HepG2 (cell line): ENCODE data around the gene TXNIP. TPM values are rescaled to one million over a fixed set of nuclear protein-coding genes. Genes with fewer than 3 reads are reported as not detected.

Experiments used
- ATAC-seq: fragments of 200-7000 bp; cut with Tn5 transposase; 3 replicates; pipeline ENCODE4 v1.9.1; 2020; ENCODE audit warnings: mild to moderate bottlenecking, moderate library complexity
- BruUV-seq: library from RNA; stranded (reverse); fragments of 400-500 nt; replicated peaks from 2 replicates; lab custom pipeline; 2021; lab: Mats Ljungman, UMichigan
- CTCF ChIA-PET: fragments of 300-600 bp; formaldehyde crosslinking; extraction: SDS; loops from one replicate; lab custom pipeline; 2021; ENCODE audit warnings: low total read pairs, inconsistent platforms, low intra/inter-chr PET ratio; lab: Yijun Ruan, JAX
- POLR2A ChIA-PET: fragments of 350-600 bp; sonication (Branson Sonifier 250); formaldehyde crosslinking; loops from one replicate; lab custom pipeline; 2020; ENCODE audit warnings: antibody characterized with exemption, inconsistent platforms; lab: Yijun Ruan, JAX
- DNase-seq: peaks from one replicate; pipeline ENCODE4 v3.0.0-alpha.2; 2015; ENCODE audit warnings: low spot score
- FAIRE-seq: peaks from 3 replicates; lab custom pipeline; 2011; peaks lifted over from hg19 to GRCh38; lab: Jason Lieb, UNC
- H2AFZ ChIP-seq: one replicate; pipeline ENCODE4 v1.6.1; 2011; ENCODE audit warnings: low read length, inconsistent platforms
- H3K27ac ChIP-seq: fragments of 300-600 bp; 3 replicates; pipeline ENCODE4 v1.8.0; 2011; ENCODE audit warnings: mixed run types, mild to moderate bottlenecking, mixed read lengths, low read length, inconsistent platforms; ENCODE audit not compliant: insufficient read depth; ENCODE audit errors: extremely low read length
- H3K27me3 ChIP-seq, 2 experiments: fragments of 200-600 bp in 1 of 2; 2 replicates in 1 of 2; 3 replicates in 1 of 2; pipeline versions ENCODE4 v1.6.0 to v1.8.0; 2011; ENCODE audit warnings: low read length in 2 of 2, mild to moderate bottlenecking in 2 of 2, moderate library complexity in 2 of 2, inconsistent platforms in 1 of 2; ENCODE audit not compliant: insufficient read depth in 2 of 2, control insufficient read depth in 1 of 2
- H3K36me3 ChIP-seq, 2 experiments: fragments of 200-600 bp in 1 of 2; replicated peaks in 1 of 2; 2 replicates in 1 of 2; 3 replicates in 1 of 2; pipeline versions ENCODE4 v1.5.1 to v1.8.0; 2011; ENCODE audit warnings: low read length in 2 of 2, inconsistent platforms in 1 of 2; ENCODE audit not compliant: insufficient read depth in 2 of 2, control insufficient read depth in 1 of 2
- H3K4me1 ChIP-seq: 2 replicates; pipeline ENCODE4 v1.5.1; 2012; ENCODE audit warnings: low read length, inconsistent platforms; ENCODE audit not compliant: insufficient read depth
- H3K4me2 ChIP-seq: 2 replicates; pipeline ENCODE4 v1.6.0; 2011; ENCODE audit warnings: low read depth, low read length, inconsistent platforms
- H3K4me3 ChIP-seq, 3 experiments: fragments of 200-600 bp in 1 of 3; sonication (generic), shearing (Covaris generic) in 1 of 3; replicated peaks in 1 of 3; 2 replicates each; pipeline ENCODE4 v1.5.1; 2011 to 2016; ENCODE audit warnings: low read length in 3 of 3, inconsistent platforms in 2 of 3, low read depth in 2 of 3, mild to moderate bottlenecking in 2 of 3, control low read depth in 1 of 3, mixed read lengths in 1 of 3; ENCODE audit not compliant: insufficient read depth in 1 of 3
- H3K79me2 ChIP-seq: one replicate; pipeline ENCODE4 v1.6.1; 2011; ENCODE audit warnings: low read length, inconsistent platforms; ENCODE audit not compliant: insufficient read depth
- H3K9ac ChIP-seq: 2 replicates; pipeline ENCODE4 v1.6.0; 2011; ENCODE audit warnings: mild to moderate bottlenecking, low read depth, low read length, inconsistent platforms; ENCODE audit not compliant: insufficient read depth
- H3K9me3 ChIP-seq: 2 replicates; pipeline ENCODE4 v1.5.1; 2012; ENCODE audit warnings: mild to moderate bottlenecking, low read length
- H4K20me1 ChIP-seq: 2 replicates; pipeline ENCODE4 v1.6.0; 2011; ENCODE audit warnings: inconsistent platforms, mild to moderate bottlenecking, low read length, moderate library complexity; ENCODE audit not compliant: insufficient read depth
- DMTF1 ChIP-seq: sonication (generic); formaldehyde crosslinking; IDR thresholded peaks from 2 replicates; pipeline ENCODE4 v1.4.0; 2020; ENCODE audit warnings: mild to moderate bottlenecking, missing genetic modification reagents
- HNRNPLL ChIP-seq: fragments of 200-400 bp; formaldehyde crosslinking; IDR thresholded peaks from 2 replicates; pipeline ENCODE4 v1.6.1; 2017; ENCODE audit warnings: mild to moderate bottlenecking, low read depth, low read length; ENCODE audit not compliant: poor library complexity, severe bottlenecking
- HOXA5 ChIP-seq: sonication (generic); formaldehyde crosslinking; IDR thresholded peaks from 2 replicates; pipeline ENCODE4 v1.4.0; 2020; ENCODE audit warnings: missing genetic modification reagents
- RORA ChIP-seq: sonication (generic); formaldehyde crosslinking; IDR thresholded peaks from 2 replicates; pipeline ENCODE4 v1.5.0; 2020; ENCODE audit warnings: mild to moderate bottlenecking, missing genetic modification reagents, moderate library complexity
- SMAD9 ChIP-seq: sonication (generic); formaldehyde crosslinking; IDR thresholded peaks from 2 replicates; pipeline ENCODE4 v1.5.1; 2020; ENCODE audit warnings: mild to moderate bottlenecking, missing genetic modification reagents
- STAG1 ChIP-seq: sonication (generic); formaldehyde crosslinking; IDR thresholded peaks from 2 replicates; pipeline ENCODE4 v1.4.0; 2020; ENCODE audit warnings: missing genetic modification reagents
- ZNF20 ChIP-seq: sonication (generic); formaldehyde crosslinking; IDR thresholded peaks from 2 replicates; pipeline ENCODE4 v1.4.0; 2020; ENCODE audit warnings: mild to moderate bottlenecking, moderate library complexity, missing genetic modification reagents
- ZSCAN31 ChIP-seq: sonication (generic); formaldehyde crosslinking; IDR thresholded peaks from 2 replicates; pipeline ENCODE4 v1.5.0; 2020; ENCODE audit warnings: low read depth, mild to moderate bottlenecking, missing genetic modification reagents
- in situ Hi-C: cut with HindIII; loops from 2 replicates; pipeline ENCODE4 v1.10.0; 2017; ENCODE audit warnings: low pct_unique_long_range_greater_than_20kb; ENCODE audit not compliant: extremely low pct_ligation_motif_present
- intact Hi-C: fragments of 100-400 bp; cut with micrococcal nuclease; formaldehyde crosslinking; loops from one replicate; pipeline ENCODE4 v1.10.0; 2022; ENCODE audit not compliant: unreplicated experiment
- polyA plus RNA-seq, 8 experiments: library from polyadenylated mRNA; depleted of rRNA in 3 of 8; stranded (reverse) in 7 of 8; unstranded in 1 of 8; fragments of >200 nt; fragmentation: Illumina TruSeq in 4 of 8; extraction: Trizol in 4 of 8; gene quantifications; 2 replicates each; pipeline versions ENCODE4 v1.2.1 to v1.2.3, GENCODE V29; 2011 to 2016; ENCODE audit warnings: low read depth in 4 of 8, missing spikeins in 1 of 8, mixed read lengths in 1 of 8; ENCODE audit not compliant: insufficient read depth in 1 of 8
- total RNA-seq, 5 experiments: library from RNA; depleted of rRNA; stranded (reverse); fragments of >200 nt; fragmentation: Illumina TruSeq; extraction: Trizol; gene quantifications; 2 replicates each; pipeline ENCODE4 v1.2.3, GENCODE V29; 2016; ENCODE audit warnings: low read depth in 1 of 5
- TF ChIP-seq, protein P1 (sequence below): sonication (generic); formaldehyde crosslinking; IDR thresholded peaks from 2 replicates; pipeline ENCODE4 v1.4.0; 2020; ENCODE audit warnings: mild to moderate bottlenecking, missing genetic modification reagents, borderline replicate concordance

The TXNIP gene
- total and polyA plus RNA-seq, 2 of the 13 experiments (the other 11 are each of a cell fraction or from before 2014, with no cell fraction given) = 24.4 to 237 TPM

GRCh38 chr1:146031476-146031875, 35.1 kb upstream of the TXNIP start:
- intact Hi-C loops (no loop called here), in situ Hi-C loops (no loop called here)
- POLR2A ChIA-PET = interaction anchor here (1.6 to 9.1 kb wide), 3 partner anchors 10 to 67 kb away, joined by 5 to 297 read pairs (median 15); partner anchors contain the start of genes ANKRD34A, HJV and POLR3GL
- no peak for DNase-seq
- H3K9me3 ChIP-seq = no peaks in the 10 kb centered on the region
- H3K4me2 ChIP-seq = no peak overlapping the region
- H3K9ac ChIP-seq = no peak overlapping the region
- no peak overlapping the region for H3K27ac ChIP-seq
- no peak for ATAC-seq
- CTCF ChIA-PET = no interaction called here
- TF ChIP-seq HNRNPLL (no peak), DMTF1 (CRISPR knock-in tag) (no peak), SMAD9 (CRISPR knock-in tag) (no peak), STAG1 (CRISPR knock-in tag) (no peak), ZNF20 (CRISPR knock-in tag) (no peak), HOXA5 (no peak), RORA (no peak), ZSCAN31 (CRISPR knock-in tag) (no peak)
- TF ChIP-seq, protein P1, sequence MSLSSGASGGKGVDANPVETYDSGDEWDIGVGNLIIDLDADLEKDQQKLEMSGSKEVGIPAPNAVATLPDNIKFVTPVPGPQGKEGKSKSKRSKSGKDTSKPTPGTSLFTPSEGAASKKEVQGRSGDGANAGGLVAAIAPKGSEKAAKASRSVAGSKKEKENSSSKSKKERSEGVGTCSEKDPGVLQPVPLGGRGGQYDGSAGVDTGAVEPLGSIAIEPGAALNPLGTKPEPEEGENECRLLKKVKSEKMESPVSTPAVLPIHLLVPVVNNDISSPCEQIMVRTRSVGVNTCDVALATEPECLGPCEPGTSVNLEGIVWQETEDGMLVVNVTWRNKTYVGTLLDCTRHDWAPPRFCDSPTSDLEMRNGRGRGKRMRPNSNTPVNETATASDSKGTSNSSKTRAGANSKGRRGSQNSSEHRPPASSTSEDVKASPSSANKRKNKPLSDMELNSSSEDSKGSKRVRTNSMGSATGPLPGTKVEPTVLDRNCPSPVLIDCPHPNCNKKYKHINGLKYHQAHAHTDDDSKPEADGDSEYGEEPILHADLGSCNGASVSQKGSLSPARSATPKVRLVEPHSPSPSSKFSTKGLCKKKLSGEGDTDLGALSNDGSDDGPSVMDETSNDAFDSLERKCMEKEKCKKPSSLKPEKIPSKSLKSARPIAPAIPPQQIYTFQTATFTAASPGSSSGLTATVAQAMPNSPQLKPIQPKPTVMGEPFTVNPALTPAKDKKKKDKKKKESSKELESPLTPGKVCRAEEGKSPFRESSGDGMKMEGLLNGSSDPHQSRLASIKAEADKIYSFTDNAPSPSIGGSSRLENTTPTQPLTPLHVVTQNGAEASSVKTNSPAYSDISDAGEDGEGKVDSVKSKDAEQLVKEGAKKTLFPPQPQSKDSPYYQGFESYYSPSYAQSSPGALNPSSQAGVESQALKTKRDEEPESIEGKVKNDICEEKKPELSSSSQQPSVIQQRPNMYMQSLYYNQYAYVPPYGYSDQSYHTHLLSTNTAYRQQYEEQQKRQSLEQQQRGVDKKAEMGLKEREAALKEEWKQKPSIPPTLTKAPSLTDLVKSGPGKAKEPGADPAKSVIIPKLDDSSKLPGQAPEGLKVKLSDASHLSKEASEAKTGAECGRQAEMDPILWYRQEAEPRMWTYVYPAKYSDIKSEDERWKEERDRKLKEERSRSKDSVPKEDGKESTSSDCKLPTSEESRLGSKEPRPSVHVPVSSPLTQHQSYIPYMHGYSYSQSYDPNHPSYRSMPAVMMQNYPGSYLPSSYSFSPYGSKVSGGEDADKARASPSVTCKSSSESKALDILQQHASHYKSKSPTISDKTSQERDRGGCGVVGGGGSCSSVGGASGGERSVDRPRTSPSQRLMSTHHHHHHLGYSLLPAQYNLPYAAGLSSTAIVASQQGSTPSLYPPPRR = no peak
- TF ChIP-seq, all 625 proteins: peak for 0
- Histone ChIP-seq H3K36me3 (no peaks in the 10 kb centered on the region), H3K27me3 (no peaks in the 10 kb centered on the region), H3K4me3 (no peak overlapping the region), H2AFZ (no peak overlapping the region), H3K79me2 (no peaks in the 10 kb centered on the region), H4K20me1 (no peaks in the 10 kb centered on the region), H3K4me1 (peaks cover 33% of the 10 kb centered on the region)
- BruUV-seq = no TSS peak
- no peak for FAIRE-seq
